Measurements from ENCODE around the gene LGALS7. TPM values are rescaled to one million over a fixed set of nuclear protein-coding genes. Genes with fewer than 3 reads are reported as not detected.
A peak's percentile ranks its signal among the peaks of the same experiment; 100 is the strongest.
"Not testable (repeated sequence)": the region's sequence is repeated elsewhere in the genome, so short reads cannot be mapped to it uniquely, and the experiment has no call there.

Gene LGALS7
- total and polyA plus RNA-seq, 4 donors: 2.4 to 5.0 (median 4.9) TPM; not detected in 1

- no peak overlapping the region for H3K9ac ChIP-seq (ENCODE audit: insufficient read depth in 1 of 2, low read length in 2 of 2)
- ATAC-seq (ENCODE audit: insufficient read depth, low FRiP score) (no peak), DNase-seq (no peak)
- no peaks in the 10 kb centered on the region for H3K9me3 ChIP-seq (ENCODE audit: control insufficient read depth in 4 of 4, insufficient read depth in 3 of 4, low read length in 3 of 4)
- H3K27me3 ChIP-seq (ENCODE audit: control insufficient read depth in 3 of 3, insufficient read depth in 3 of 3, low read length in 2 of 3): no peaks in the 10 kb centered on the region
- WGBS, 2 donors: 91 to 99% methylated on average over 3 of the region's 3 CpGs
- no peaks in the 10 kb centered on the region for H3K4me1 ChIP-seq (ENCODE audit: control insufficient read depth in 5 of 5, insufficient read depth in 5 of 5, low read length in 5 of 5)
- H3K27ac ChIP-seq (ENCODE audit: low read depth in 1 of 2, low read length in 1 of 2): no peak overlapping the region
- no peak for TF ChIP-seq CTCF (IDR thresholded peaks at IDR 0.05; ENCODE audit: control extremely low read depth, extremely low read depth)
- no peaks in the 10 kb centered on the region for H3K36me3 ChIP-seq (ENCODE audit: control insufficient read depth in 4 of 4, insufficient read depth in 4 of 4, low read length in 4 of 4)
- H3K4me3 ChIP-seq: no peak overlapping the region
Observed at GRCh38 chr19:38763795-38764220, 9.5 kb downstream of the LGALS7 start.

GRCh38 chr19:38761884-38762389, 11.4 kb downstream of the LGALS7 start:
- not testable (repeated sequence) for ATAC-seq (ENCODE audit: insufficient read depth, low FRiP score); H3K36me3 ChIP-seq (ENCODE audit: control insufficient read depth in 4 of 4, insufficient read depth in 4 of 4, low read length in 4 of 4); H3K27me3 ChIP-seq (ENCODE audit: control insufficient read depth in 3 of 3, insufficient read depth in 3 of 3, low read length in 2 of 3); H3K9ac ChIP-seq (ENCODE audit: insufficient read depth in 1 of 2, low read length in 2 of 2); H3K27ac ChIP-seq (ENCODE audit: low read depth in 1 of 2, low read length in 1 of 2); H3K4me1 ChIP-seq (ENCODE audit: control insufficient read depth in 5 of 5, insufficient read depth in 5 of 5, low read length in 5 of 5); DNase-seq; H3K9me3 ChIP-seq (ENCODE audit: control insufficient read depth in 4 of 4, insufficient read depth in 3 of 4, low read length in 3 of 4); H3K4me3 ChIP-seq
- WGBS, 2 donors: 96 to 97% methylated on average over 9 of the region's 9 CpGs

- H3K4me1 ChIP-seq (ENCODE audit: control insufficient read depth in 5 of 5, insufficient read depth in 5 of 5, low read length in 5 of 5); H3K9me3 ChIP-seq (ENCODE audit: control insufficient read depth in 4 of 4, insufficient read depth in 3 of 4, low read length in 3 of 4); H3K27ac ChIP-seq (ENCODE audit: low read depth in 1 of 2, low read length in 1 of 2); H3K36me3 ChIP-seq (ENCODE audit: control insufficient read depth in 4 of 4, insufficient read depth in 4 of 4, low read length in 4 of 4); DNase-seq; H3K9ac ChIP-seq (ENCODE audit: insufficient read depth in 1 of 2, low read length in 2 of 2); H3K4me3 ChIP-seq; ATAC-seq (ENCODE audit: insufficient read depth, low FRiP score); H3K27me3 ChIP-seq (ENCODE audit: control insufficient read depth in 3 of 3, insufficient read depth in 3 of 3, low read length in 2 of 3): not testable (repeated sequence)
- WGBS, 2 donors: 64 to 84% methylated on average over 6 of the region's 6 CpGs
Observed at GRCh38 chr19:38760805-38761517, 12.4 kb downstream of the LGALS7 start.

DNA sequence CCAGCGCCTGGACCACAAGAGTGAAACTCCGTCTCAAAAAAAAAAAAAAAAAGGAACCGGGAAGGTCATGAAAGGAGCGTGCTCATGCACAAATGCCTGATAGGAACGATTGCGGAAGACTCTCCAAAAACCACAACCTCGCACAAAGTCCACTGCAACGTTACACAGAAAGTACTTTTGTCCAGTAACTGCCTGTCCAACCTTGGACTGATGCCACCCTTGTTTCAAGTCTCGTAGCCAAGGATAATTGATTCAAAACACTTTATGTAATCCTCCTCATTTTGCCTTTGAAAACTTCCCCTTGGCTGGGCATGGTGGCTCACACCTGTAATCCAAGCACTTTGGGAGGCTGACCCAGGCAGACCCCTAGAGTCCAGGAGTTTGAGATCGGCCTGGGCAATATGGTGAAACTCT, 13.7 kb downstream of the LGALS7 start:
- Histone ChIP-seq H3K27ac (ENCODE audit: low read depth in 1 of 2, low read length in 1 of 2) (no peak overlapping the region), H3K27me3 (ENCODE audit: control insufficient read depth in 3 of 3, insufficient read depth in 3 of 3, low read length in 2 of 3) (no peaks in the 10 kb centered on the region), H3K4me1 (ENCODE audit: control insufficient read depth in 5 of 5, insufficient read depth in 5 of 5, low read length in 5 of 5) (no peaks in the 10 kb centered on the region), H3K9ac (ENCODE audit: insufficient read depth in 1 of 2, low read length in 2 of 2) (no peak overlapping the region), H3K9me3 (ENCODE audit: control insufficient read depth in 4 of 4, insufficient read depth in 3 of 4, low read length in 3 of 4) (no peaks in the 10 kb centered on the region), H3K4me3 (no peak overlapping the region), H3K36me3 (ENCODE audit: control insufficient read depth in 4 of 4, insufficient read depth in 4 of 4, low read length in 4 of 4) (no peaks in the 10 kb centered on the region)
- no peak for TF ChIP-seq CTCF (IDR thresholded peaks at IDR 0.05; ENCODE audit: control extremely low read depth, extremely low read depth)
- ATAC-seq (ENCODE audit: insufficient read depth, low FRiP score) (peak; percentile 58), DNase-seq (peak in 1 of 3 donors; percentile 12)
- 28 to 45% methylated on average over 10 of the region's 10 CpGs for WGBS, 2 donors

- 83 to 100% methylated on average over 1 to 2 of the region's 2 CpGs for WGBS, 2 donors
- H3K4me3 ChIP-seq; H3K9me3 ChIP-seq (ENCODE audit: control insufficient read depth in 4 of 4, insufficient read depth in 3 of 4, low read length in 3 of 4); H3K27me3 ChIP-seq (ENCODE audit: control insufficient read depth in 3 of 3, insufficient read depth in 3 of 3, low read length in 2 of 3); ATAC-seq (ENCODE audit: insufficient read depth, low FRiP score); H3K4me1 ChIP-seq (ENCODE audit: control insufficient read depth in 5 of 5, insufficient read depth in 5 of 5, low read length in 5 of 5); DNase-seq; H3K9ac ChIP-seq (ENCODE audit: insufficient read depth in 1 of 2, low read length in 2 of 2); H3K36me3 ChIP-seq (ENCODE audit: control insufficient read depth in 4 of 4, insufficient read depth in 4 of 4, low read length in 4 of 4); H3K27ac ChIP-seq (ENCODE audit: low read depth in 1 of 2, low read length in 1 of 2): not testable (repeated sequence)
Observed at GRCh38 chr19:38754196-38754595, 19.1 kb downstream of the LGALS7 start.

GRCh38 chr19:38753783-38754182, 19.5 kb downstream of the LGALS7 start:
- not testable (repeated sequence) for ATAC-seq (ENCODE audit: insufficient read depth, low FRiP score); H3K36me3 ChIP-seq (ENCODE audit: control insufficient read depth in 4 of 4, insufficient read depth in 4 of 4, low read length in 4 of 4); H3K9ac ChIP-seq (ENCODE audit: insufficient read depth in 1 of 2, low read length in 2 of 2); H3K9me3 ChIP-seq (ENCODE audit: control insufficient read depth in 4 of 4, insufficient read depth in 3 of 4, low read length in 3 of 4); H3K4me1 ChIP-seq (ENCODE audit: control insufficient read depth in 5 of 5, insufficient read depth in 5 of 5, low read length in 5 of 5); H3K27me3 ChIP-seq (ENCODE audit: control insufficient read depth in 3 of 3, insufficient read depth in 3 of 3, low read length in 2 of 3); H3K27ac ChIP-seq (ENCODE audit: low read depth in 1 of 2, low read length in 1 of 2); DNase-seq; H3K4me3 ChIP-seq
- WGBS, 2 donors: 81 to 86% methylated on average over 3 of the region's 3 CpGs
